Smooth muscle cell (in vitro differentiated cells): ENCODE measurements around the gene UBR3. TPM values are rescaled to one million over a fixed set of nuclear protein-coding genes. Genes with fewer than 3 reads are reported as not detected.
A peak's percentile ranks its signal among the peaks of the same experiment; 100 is the strongest.
"Not testable (repeated sequence)": the region's sequence is repeated elsewhere in the genome, so short reads cannot be mapped to it uniquely, and the experiment has no call there.

Experiments used
- DNase-seq: peaks from one replicate; lab custom pipeline; 2025; ENCODE audit not compliant: unreplicated experiment; lab: John Stamatoyannopoulos, UW
- H2AFZ ChIP-seq: fragments of 200-600 bp; sonication (generic); 2 replicates; pipeline ENCODE4 v1.6.0; 2016; ENCODE audit warnings: antibody characterized with exemption, low read depth, mild to moderate bottlenecking
- H3F3A ChIP-seq: fragments of 200-600 bp; sonication (generic); 2 replicates; pipeline ENCODE4 v1.6.0; 2017; ENCODE audit warnings: antibody characterized with exemption, low read depth
- H3K27ac ChIP-seq: fragments of 200-600 bp; sonication (generic); 2 replicates; pipeline ENCODE4 v1.5.1; 2016; ENCODE audit warnings: low read depth, mild to moderate bottlenecking
- H3K27me3 ChIP-seq: fragments of 200-600 bp; sonication (generic); 2 replicates; pipeline ENCODE4 v1.6.1; 2016; ENCODE audit warnings: low read depth, mild to moderate bottlenecking
- H3K36me3 ChIP-seq: fragments of 200-600 bp; sonication (generic); 2 replicates; pipeline ENCODE4 v1.5.1; 2016; ENCODE audit warnings: low read depth
- H3K4me1 ChIP-seq: fragments of 200-600 bp; sonication (generic); 2 replicates; pipeline ENCODE4 v1.5.1; 2016; ENCODE audit warnings: low read depth
- H3K4me2 ChIP-seq: fragments of 200-600 bp; sonication (generic); 2 replicates; pipeline ENCODE4 v1.6.0; 2016; ENCODE audit warnings: mild to moderate bottlenecking
- H3K4me3 ChIP-seq: fragments of 200-600 bp; sonication (generic); 2 replicates; pipeline ENCODE4 v1.5.1; 2016; ENCODE audit warnings: mild to moderate bottlenecking
- H3K79me2 ChIP-seq: fragments of 200-600 bp; sonication (generic); 2 replicates; pipeline ENCODE4 v1.6.0; 2016; ENCODE audit warnings: low read depth, mild to moderate bottlenecking
- H3K9ac ChIP-seq: fragments of 200-600 bp; sonication (generic); 2 replicates; pipeline ENCODE4 v1.6.0; 2016; ENCODE audit warnings: low read depth
- H3K9me3 ChIP-seq: fragments of 200-600 bp; sonication (generic); replicated peaks from 2 replicates; pipeline ENCODE4 v1.5.1; 2016; ENCODE audit warnings: low read depth
- H4K20me1 ChIP-seq: fragments of 200-600 bp; sonication (generic); 2 replicates; pipeline ENCODE4 v1.6.0; 2016; ENCODE audit warnings: low read depth
- CTCF ChIP-seq: fragments of 200-600 bp; sonication (generic); IDR thresholded peaks from 2 replicates; pipeline ENCODE4 v1.5.1; 2017; ENCODE audit warnings: borderline replicate concordance, mild to moderate bottlenecking, antibody characterized with exemption; ENCODE audit not compliant: insufficient read depth, poor library complexity, severe bottlenecking
- WGBS: methylation state at CpG from one replicate; pipeline ENCODE4 v1.1.7; 2016; ENCODE audit warnings: low lambda C conversion rate; 5-methylcytosine and 5-hydroxymethylcytosine counted together
- polyA plus RNA-seq: library from polyadenylated mRNA; unstranded; fragments of >200 nt; fragmentation: Nextera tagmentation; extraction: Ambion mirVana; gene quantifications from 2 replicates; pipeline ENCODE4 v1.2.1, GENCODE V29; 2016
- small RNA-seq: library from RNA; depleted of rRNA; stranded (forward); fragments of <200 nt; gene quantifications from one replicate; pipeline ENCODE3, GENCODE V24; 2014
- total RNA-seq: library from RNA; depleted of rRNA; stranded (reverse); fragments of >200 nt; gene quantifications from 2 replicates; pipeline ENCODE4 v1.2.3, GENCODE V29; 2014

The UBR3 gene
- total and polyA plus RNA-seq, 2 experiments from 2014 or later: 7.0 to 35.1 TPM

- no peak overlapping the region for H3K4me2 ChIP-seq
- no peaks in the 10 kb centered on the region for H3K36me3 ChIP-seq
- H3K27me3 ChIP-seq: no peaks in the 10 kb centered on the region
- no peaks in the 10 kb centered on the region for H3F3A ChIP-seq
- WGBS: 100% methylated on average over 1 of the region's 1 CpG
- H3K4me3 ChIP-seq: no peak overlapping the region
- no peak for DNase-seq
- H3K4me1 ChIP-seq: no peaks in the 10 kb centered on the region
- H4K20me1 ChIP-seq: no peaks in the 10 kb centered on the region
- no peaks in the 10 kb centered on the region for H3K9me3 ChIP-seq
- H2AFZ ChIP-seq: no peak overlapping the region
- H3K79me2 ChIP-seq: no peaks in the 10 kb centered on the region
- H3K27ac ChIP-seq: no peak overlapping the region
- no peak overlapping the region for H3K9ac ChIP-seq
- TF ChIP-seq CTCF: no peak
These were observed 294.4 kb downstream of the UBR3 start for GRCh38 chr2:170121689-170122088.

- Histone ChIP-seq H3K36me3 (no peaks in the 10 kb centered on the region), H2AFZ (no peak overlapping the region), H3F3A (no peaks in the 10 kb centered on the region), H3K79me2 (no peaks in the 10 kb centered on the region), H3K9me3 (no peaks in the 10 kb centered on the region), H3K4me2 (peak overlapping the region; percentile 38), H3K27ac (peak overlapping the region; percentile 85), H3K27me3 (no peaks in the 10 kb centered on the region), H3K9ac (no peak overlapping the region), H3K4me3 (no peak overlapping the region), H4K20me1 (no peaks in the 10 kb centered on the region), H3K4me1 (no peaks in the 10 kb centered on the region)
- no peak for DNase-seq
- TF ChIP-seq CTCF: no peak
These were observed 295.8 kb downstream of the UBR3 start for GRCh38 chr2:170122883-170123547.

- Histone ChIP-seq H4K20me1 (no peaks in the 10 kb centered on the region), H3K79me2 (no peaks in the 10 kb centered on the region), H3K27ac (peak overlapping the region; percentile 85), H3K4me1 (no peaks in the 10 kb centered on the region), H3K4me3 (no peak overlapping the region), H2AFZ (no peak overlapping the region), H3K9ac (no peak overlapping the region), H3K36me3 (no peaks in the 10 kb centered on the region), H3K4me2 (no peak overlapping the region), H3K9me3 (no peaks in the 10 kb centered on the region), H3K27me3 (no peaks in the 10 kb centered on the region), H3F3A (no peaks in the 10 kb centered on the region)
- no peak for DNase-seq
- no peak for TF ChIP-seq CTCF
- 55% methylated on average over 2 of the region's 2 CpGs for WGBS
These were observed 296.3 kb downstream of the UBR3 start for GRCh38 chr2:170123593-170123992.

GRCh38 chr2:170126138-170126728, 299.0 kb downstream of the UBR3 start:
- H3K4me1 ChIP-seq, H3K4me2 ChIP-seq, H3K9ac ChIP-seq, H3K79me2 ChIP-seq, H3K9me3 ChIP-seq, H3K36me3 ChIP-seq, H3F3A ChIP-seq, H3K27ac ChIP-seq, H4K20me1 ChIP-seq, H3K4me3 ChIP-seq, H3K27me3 ChIP-seq, H2AFZ ChIP-seq, DNase-seq: not testable (repeated sequence)
- 90% methylated on average over 8 of the region's 8 CpGs for WGBS

Small RNA genes within 50 kb of the gene (small RNA-seq; reads per million reads assigned to genes)
- gene RNU6-1006P: not detected

Other genes starting within 250 kb of the UBR3 start
- gene PPIG, start 243.1 kb upstream of the UBR3 start, total RNA-seq: 32.2 and 34.4 TPM in 2 replicates
- 51.1 and 53.0 TPM in 2 replicates for gene PPIG, start 243.1 kb upstream of the UBR3 start, polyA plus RNA-seq
- gene CFAP210, start 133.0 kb upstream of the UBR3 start, total RNA-seq: 0.13 and 0.45 TPM in 2 replicates
- gene CFAP210, start 133.0 kb upstream of the UBR3 start, polyA plus RNA-seq: not detected in 2 replicates
- gene PHOSPHO2, start 133.0 kb upstream of the UBR3 start, total RNA-seq: 0.45 and 1.4 TPM in 2 replicates
- 0.74 and 0.86 TPM in 2 replicates for gene PHOSPHO2, start 133.0 kb upstream of the UBR3 start, polyA plus RNA-seq
- 1.1 and 2.9 TPM in 2 replicates for gene KLHL23, start 93.6 kb upstream of the UBR3 start, total RNA-seq
- gene KLHL23, start 93.6 kb upstream of the UBR3 start, polyA plus RNA-seq: 1.2 and 2.3 TPM in 2 replicates
- 95.8 and 99.1 TPM in 2 replicates for gene SSB, start 28.6 kb upstream of the UBR3 start, total RNA-seq
- 91.5 and 132 TPM in 2 replicates for gene SSB, start 28.6 kb upstream of the UBR3 start, polyA plus RNA-seq
- gene METTL5, start 2.5 kb upstream of the UBR3 start, total RNA-seq: 72.5 and 84.0 TPM in 2 replicates
- gene METTL5, start 2.5 kb upstream of the UBR3 start, polyA plus RNA-seq: 79.8 and 80.5 TPM in 2 replicates